SHP77 (cell line): ENCODE results near the gene ARHGAP32.
"Not testable (repeated sequence)": the region's sequence is repeated elsewhere in the genome, so short reads cannot be mapped to it uniquely, and the experiment has no call there.

Experiments used
- DNase-seq, 2 experiments: peaks; one replicate each; lab custom pipeline; 2025; lab: John Stamatoyannopoulos, UW

The ARHGAP32 gene

DNA sequence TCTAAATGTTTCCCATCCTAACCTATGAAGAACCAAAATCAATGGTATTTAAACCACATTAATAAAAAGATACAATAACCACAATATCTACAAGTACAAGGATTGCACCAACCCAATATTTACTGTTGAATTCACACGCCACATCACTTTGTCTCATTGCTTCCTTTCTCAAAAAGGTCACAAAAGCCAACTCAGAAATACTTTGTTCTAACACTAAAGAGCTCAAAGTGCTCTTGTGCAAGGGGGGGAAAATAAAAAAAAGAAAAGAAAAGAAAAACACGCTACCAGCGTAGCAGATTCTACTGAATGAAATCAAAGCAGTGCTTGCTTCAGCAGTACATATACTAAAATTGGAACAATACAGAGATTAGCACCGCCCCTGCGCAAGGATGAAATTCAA, 10.5 kb upstream of the ARHGAP32 start:
- no peak for DNase-seq

DNA sequence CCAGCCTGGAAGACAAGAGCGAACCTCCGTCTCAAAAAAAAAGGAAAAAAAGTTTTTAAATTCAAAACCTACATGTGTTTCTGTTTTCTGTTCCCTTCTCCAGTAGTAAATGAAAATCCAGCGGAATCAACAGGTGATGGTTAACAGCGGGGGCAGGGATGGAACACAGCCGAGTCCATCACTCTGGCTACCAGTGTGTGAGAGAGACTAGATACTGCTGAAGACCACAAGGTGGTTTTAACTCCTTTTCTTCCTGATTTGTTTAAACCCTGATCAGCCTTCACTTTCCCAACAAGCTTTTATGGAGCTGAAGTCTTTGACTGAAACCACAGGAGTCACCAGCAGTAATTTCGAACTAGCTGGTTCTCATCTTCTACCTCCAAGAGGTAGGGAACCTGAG, 3.6 kb upstream of the ARHGAP32 start:
- no peak for DNase-seq

DNA sequence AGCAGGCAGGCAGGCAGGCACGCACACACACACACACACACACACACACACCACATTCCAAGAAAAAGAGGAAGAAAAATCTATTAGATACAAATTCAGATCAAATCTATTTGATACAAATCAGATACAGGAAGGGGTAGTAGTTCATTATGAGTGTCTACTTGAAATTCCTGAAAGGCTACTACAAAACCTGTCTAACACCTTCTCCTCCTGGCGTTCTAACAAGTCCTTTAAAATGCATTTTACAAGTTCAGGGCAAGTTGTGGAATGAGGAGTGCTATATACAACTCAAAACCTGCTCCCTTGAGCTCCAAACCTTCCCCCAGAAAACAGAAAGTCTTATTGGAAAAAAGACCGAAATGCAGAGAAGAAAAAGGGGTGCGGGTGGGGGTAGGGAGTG, 476 bp downstream of the ARHGAP32 start:
- DNase-seq = no peak

DNA sequence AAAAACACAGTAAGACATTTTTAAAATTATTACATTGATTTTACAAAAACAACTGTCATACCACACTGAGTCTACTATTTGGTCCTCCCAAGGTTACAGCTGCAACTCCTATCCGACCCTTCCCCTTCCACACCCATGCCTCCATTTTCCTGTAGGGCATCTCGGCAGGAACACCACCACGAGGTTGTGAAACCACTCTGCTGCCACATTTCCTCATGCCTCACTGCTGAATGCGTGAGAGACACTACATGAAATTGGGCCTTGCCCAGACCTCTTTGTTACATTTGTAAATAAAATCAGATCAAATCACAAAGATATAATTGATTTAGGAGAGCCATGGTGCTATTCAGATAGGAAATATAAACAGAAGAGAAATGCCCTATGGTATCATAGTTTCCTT, 2.0 kb downstream of the ARHGAP32 start:
- no peak for DNase-seq

DNA sequence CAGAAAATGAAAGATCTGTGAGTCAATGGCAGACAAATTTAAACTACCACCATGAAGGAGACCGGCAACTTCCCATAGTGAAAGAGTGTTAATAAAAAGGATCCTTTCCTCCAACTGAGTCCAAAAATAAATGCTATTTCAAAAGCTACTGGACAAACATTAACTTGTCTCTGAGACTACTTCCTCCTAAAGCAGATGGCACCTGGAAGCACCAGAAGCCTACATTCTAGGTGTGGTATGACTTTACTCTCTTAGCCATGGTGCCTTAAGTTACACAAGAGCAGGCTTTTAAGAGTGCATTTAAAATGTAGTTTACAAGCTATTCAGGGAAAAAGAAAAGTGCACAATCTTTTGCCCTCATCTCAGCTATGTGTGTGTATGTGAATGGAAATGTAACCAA, 2.5 kb downstream of the ARHGAP32 start:
- no peak for DNase-seq

DNA sequence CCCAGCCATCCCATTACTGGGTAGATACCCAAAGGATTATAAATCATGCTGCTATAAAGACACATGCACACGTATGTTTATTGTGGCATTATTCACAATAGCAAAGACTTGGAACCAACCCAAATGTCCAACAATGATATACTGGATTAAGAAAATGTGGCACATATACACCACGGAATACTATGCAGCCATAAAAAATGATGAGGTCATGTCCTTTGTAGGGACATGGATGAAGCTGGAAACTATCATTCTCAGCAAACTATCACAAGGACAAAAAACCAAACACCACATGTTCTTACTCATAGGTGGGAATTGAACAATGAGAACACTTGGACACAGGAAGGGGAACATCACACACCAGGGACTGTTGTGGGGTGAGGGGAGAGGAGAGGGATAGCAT, 7.0 kb downstream of the ARHGAP32 start:
- not testable (repeated sequence) for DNase-seq

DNA sequence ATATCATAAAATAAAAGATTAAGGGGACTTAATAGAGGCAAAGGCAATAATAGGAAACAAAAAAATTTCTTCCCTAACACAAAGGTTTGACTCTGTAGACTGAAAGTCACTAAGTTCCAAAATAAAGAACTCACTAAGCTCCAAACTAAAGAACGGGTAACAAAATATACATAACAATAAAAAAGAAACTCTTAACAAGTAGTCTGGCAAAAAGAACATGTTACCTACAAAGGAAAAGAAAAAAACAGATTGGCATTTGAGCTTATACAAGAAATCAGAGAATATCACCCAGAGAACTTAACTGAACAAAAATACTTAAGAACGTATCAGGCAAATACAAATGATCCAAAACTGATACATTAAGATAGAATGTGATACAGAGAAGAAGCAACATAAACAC, 7.5 kb downstream of the ARHGAP32 start:
- DNase-seq = no peak

DNA sequence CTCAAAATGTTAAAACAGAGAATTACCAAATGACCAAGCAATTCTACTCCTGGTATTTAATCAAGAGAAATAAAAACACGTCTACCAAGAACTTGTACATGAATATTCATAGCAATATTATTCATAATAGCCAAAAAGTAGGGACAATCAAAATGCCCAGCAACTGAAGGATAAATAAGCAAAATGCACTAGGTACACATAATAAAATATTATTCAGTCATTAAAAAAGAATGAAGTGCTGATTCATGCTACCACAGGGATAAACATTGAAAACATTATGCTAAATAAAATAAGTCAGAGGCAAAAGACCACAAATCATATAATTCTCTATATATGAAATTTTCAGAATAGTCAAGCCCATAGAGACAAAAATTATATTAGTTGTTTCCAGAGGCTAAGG, 24.8 kb downstream of the ARHGAP32 start:
- no peak for DNase-seq

DNA sequence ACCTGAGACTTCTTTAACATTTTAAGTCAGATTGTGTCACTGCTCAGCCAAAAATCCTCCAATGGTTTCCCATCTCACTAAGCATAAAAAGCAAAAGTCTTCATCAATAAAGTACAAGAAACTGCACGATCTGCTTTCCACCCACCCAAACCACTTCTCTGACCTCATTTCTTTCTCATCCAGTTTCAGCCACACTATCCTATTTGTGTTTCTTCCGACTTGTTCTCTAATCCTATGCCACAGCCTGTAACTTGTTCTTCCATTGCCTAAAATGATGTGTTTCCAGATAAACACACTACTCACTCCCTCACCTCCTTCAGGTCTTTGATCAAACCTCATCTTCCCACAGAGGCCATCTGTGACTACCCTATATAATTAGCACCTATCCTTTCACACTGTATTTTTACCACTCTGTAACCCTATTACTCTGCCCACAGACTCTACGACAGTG, 28.4 kb downstream of the ARHGAP32 start:
- no peak for DNase-seq

DNA sequence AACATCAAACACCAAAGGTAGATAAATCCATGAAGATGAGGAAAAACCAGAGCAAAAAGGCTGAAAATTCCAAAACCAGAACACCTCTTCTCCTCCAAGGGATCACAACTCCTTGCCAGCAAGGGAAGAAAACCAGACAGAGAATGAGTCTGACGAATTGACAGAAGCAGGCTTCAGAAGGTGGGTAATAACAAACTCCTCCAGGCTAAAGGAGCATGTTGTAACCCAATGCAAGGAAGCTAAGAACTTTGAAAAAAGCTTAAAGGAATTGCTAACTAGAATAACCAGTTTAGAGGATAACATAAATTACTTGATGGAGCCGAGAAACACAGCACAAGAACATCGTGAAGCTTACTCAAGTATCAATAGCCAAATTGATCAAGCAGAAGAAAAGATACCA, 35.0 kb downstream of the ARHGAP32 start:
- not testable (repeated sequence) for DNase-seq

DNA sequence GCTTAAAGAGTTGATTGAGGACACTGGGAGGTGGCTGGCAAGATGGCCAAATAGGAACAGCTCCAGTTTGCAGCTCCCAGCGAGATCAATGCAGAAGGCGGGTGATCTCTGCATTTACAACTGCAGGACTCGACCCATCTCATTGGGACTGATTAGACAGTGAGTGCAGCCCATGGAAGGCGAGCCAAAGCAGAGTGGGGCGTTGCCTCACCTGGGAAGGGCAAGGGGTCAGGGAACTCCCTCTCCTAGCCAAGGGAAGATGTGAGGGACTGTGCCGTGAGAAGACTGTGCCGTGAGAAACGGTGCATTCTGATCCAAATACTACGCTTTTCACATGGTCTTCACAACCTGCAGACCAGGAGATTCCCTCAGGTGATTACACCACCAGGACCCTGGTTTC, 36.4 kb downstream of the ARHGAP32 start:
- no peak for DNase-seq

DNA sequence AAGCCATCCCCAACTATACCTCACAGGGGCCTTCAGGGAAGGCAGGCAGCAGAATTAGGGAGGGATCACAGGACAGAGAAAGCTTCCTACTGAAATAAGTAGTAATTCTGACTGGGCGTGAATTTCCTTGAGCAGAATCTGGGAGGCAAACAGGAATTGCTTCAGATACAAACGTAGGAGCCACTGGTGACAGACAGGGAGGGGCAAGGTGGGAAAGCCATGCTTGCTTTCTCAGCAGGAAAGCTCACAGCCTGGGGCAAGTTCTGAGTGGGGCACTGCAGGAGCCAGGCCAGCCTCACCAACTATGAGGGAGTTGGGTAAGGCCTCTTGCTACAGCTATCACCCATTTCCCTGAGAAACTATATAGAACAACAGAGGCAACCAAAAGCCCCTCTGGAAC, 43.6 kb downstream of the ARHGAP32 start:
- no peak for DNase-seq

DNA sequence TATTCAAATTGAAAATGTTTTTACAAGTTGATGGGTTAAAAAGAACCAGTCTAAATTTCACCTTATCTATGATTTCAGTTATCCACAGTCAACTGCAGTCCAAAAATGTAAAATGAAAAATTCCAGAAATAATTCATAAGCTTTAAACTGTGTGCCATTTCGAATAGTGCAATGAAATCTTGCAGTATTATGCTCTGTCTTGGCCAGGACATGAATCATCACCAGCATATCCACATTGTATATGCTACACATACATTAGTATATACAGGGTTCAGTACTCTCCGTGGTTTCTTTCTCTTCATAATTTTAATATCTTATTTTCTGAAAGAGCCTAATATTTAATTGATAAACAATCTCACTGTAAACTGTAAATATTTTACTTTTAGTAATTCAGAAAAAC, 45.9 kb downstream of the ARHGAP32 start:
- DNase-seq = no peak

DNA sequence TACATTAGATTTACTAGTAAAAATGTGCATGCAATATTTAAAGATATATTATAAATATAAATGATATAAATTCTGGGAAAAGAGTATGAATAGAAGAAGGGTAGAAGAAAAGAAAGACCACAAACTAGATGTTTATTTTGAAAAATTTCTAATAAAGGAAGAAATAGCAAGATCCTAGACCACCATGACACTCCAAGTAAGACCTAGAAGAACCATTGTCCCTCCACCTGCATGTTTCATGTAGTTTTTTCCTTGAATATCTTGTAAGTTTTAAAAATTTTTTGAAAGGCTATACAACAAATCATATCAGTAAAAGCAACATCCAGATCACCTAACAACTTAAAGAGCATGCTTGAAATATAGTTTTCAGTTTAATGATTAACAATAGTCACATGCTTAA, 46.8 kb downstream of the ARHGAP32 start:
- DNase-seq = no peak

DNA sequence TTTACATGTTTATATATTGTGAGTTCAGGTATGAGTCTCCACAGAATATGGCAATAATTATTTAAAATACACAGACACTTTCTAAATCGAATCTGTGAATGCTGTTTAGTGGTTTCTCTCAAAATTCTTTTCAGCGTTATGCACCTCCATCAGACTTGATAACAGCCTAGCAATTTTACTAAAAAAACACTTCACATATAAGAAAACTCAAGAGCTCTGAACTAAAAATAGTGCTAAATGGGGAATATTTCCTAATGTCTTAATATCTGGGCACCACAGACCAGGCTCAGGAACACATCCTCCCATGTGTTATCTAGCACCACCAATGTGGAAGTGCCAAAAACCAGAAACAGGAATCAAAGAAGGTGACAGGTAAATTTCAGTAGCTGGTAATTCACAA, 47.9 kb downstream of the ARHGAP32 start:
- DNase-seq = no peak

DNA sequence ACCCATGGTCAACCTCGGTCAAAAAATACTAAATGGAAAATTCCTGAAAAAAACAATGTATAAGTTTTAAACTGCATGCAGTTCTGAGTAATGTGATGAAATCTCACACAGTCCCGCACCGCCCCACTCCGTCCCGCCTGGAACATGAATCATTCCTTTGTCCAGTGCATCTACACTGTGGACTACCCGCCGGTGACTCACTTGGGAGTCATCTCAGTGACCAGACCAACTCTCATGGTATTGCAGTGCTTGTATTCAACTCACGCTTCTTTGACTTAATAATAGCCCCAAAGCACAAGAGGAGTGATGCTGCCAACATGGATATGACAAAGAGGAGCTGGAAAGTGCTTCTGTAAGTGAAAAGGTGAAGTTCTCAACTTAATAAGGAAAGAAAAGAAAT, 48.8 kb downstream of the ARHGAP32 start:
- DNase-seq = peak in 1 of 2 experiments; percentile 17

DNA sequence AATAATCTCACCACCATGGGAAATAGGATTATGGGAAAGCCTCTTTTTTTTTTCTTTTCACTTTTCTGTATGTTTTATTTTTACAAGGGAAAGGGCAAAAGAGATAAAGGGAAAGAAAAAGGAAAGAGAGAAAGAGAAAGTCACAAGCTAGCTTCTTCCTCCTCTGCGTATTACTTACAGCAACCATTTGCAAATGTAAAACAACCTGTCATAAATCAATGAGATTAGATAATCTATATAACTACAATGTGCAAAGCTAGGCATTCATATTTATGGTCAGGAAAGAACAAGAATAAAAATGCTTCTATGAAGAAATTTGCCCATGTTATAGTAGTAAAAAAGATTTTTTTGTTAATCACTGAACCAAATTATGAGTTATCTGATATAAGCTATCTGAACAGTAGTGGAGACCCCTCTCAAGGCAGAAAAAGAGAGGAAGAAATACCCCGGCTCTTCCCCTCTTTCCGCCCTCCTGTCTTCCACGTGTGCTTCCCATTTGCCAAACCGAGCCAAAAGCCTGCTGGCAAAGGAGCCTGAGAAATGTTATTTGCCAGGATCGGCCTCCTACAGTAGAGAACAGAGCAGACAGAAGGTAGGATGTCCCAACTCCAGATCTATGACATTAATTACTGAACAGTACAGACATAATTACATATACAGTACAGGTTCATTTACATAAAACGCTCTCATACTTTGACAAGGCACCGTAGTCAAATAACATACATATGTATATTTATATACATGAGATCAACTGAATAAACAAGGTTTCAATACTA, 50.2 kb downstream of the ARHGAP32 start:
- no peak for DNase-seq

DNA sequence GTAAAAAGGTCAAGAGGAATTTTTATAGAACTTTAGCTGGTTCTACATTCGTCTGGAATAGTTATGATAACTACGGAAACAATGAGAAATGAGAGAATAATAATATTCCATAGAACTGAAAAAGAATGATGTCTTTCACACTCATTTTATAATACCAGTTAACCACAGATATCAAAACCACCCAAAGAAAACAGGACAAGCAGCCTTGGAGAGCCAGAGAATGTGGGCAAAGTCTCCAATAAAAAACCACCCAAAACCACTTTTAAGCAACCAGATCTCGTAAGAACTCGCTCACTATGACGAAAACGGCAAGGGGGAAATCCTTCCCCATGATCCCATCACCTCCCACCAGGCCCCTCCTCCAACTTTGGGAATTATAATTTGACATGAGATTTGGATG, 60.8 kb downstream of the ARHGAP32 start:
- no peak for DNase-seq

DNA sequence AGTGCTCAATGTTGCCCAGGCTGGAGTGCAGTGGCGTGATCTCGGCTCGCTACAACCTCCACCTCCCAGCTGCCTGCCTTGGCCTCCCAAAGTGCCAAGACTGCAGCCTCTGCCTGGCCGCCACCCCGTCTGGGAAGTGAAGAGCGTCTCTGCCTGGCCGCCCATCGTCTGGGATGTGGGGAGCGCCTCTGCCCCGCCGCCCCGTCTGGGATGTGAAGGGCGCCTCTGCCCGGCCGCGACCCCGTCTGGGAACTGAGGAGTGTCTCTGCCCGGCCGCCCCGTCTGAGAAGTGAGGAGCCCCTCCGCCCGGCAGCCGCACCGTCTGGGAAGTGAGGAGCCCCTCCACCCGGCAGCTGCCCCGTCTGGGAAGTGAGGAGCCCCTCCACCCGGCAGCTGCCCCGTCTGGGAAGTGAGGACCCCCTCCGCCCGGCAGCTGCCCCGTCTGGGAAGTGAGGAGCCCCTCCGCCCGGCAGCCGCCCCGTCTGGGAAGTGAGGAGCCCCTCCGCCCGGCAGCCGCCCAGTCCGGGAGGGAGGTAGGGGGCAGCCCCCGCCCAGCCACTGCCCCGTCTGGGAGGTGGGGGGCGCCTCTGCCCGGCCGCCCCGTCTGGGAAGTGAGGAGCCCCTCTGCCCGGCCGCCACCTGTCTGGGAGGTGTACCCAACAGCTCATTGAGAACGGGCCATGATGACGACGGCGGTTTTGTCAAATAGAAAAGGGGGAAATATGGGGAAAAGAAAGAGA, 63.1 kb downstream of the ARHGAP32 start:
- DNase-seq = not testable (repeated sequence)

DNA sequence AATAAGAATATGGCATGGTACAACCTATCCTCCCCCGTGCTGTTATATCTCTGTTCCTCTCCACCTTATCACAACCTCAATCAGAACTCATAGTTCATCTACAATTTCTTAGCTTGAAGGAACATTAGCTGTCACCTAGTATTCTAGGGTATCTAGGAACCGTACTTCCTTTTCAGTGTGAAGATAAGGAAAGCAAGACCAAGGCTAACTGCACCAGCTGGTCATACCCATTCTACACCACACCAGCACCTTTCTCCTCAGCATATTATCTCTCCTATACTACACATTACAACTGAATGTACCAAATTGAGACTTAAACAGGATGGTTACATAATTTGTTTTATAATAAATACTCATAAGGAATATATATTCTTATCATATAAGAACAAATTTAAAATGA, 73.1 kb downstream of the ARHGAP32 start:
- DNase-seq = no peak

DNA sequence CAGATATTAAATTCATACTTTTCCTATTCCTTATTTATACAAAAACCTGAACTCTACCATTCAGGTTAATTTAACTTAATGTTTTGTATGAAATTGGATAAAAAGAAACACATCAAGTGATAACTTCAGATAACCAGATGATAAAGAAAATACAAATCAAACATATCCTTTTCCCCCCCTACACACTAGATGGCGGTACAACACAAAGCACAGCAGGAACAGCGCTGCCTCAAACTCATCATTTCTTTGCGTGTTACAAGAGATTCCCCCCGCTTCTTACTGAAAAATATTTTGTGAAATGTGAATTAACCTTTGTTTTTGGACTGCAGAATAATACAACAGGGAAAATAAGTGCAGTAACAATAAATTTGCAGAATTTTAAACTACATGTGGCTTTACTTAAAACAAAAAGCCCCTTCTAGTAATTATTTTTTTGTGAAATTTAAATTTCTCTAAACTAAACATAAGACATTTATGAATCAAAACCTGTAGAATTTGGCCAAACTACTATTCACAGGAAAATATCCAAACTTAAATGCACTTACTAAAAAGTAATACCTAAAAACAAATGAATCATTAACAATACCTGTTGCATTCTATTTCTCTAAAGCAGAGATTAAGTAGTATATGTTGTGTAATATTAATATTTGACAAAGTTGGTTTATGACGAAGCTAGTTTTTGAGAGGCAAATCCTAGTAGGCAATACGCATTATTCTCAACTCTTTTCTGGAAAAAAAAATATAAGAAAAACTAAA, 74.4 kb downstream of the ARHGAP32 start:
- peak; percentile 26 to 33 for DNase-seq

DNA sequence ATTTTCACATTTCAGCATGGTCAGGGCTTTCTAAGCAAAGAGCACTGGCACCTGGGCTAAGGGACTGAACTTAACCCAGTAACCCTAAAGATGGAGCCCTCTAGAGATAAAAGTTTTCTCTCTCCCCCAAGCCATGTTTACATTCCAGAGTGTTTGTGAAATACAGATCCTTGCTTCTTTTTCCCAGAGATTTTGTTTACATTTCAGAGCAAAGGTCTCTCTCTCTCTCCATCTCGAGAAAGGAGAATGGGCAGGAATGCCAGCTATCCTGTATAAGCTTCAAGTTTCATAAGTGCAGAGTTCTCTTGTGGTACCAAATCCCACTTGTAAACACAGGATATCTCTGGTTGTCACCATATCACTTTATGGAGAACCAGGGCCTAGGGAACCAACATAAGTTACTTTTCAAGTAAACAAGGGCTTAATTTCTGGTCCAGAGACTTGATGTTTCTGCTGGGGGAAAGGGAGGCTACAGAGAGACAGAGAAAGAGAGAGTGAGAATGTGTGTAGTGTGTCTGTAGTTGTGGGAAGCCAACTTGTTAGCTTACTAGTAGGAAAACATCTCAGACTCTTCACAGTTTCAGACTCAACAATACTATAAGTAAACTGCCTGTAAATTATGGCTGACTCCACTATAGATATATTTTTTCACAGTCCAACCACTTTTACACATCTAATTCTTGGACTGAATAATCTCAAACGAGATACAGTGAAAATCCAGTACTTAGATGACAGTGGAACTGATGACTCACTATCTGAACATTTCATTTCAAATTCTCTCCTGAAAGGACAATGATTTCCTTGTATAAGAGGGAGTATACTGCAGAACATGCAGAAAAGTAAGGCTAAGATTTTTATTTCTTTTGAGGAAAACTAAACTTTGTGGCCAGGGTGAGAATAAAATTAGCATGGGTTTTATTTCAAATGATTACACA, 76.2 kb downstream of the ARHGAP32 start:
- no peak for DNase-seq
